PC-3 (cell line): Measurements from ENCODE around the gene CAPN13. TPM values are rescaled to one million over a fixed set of nuclear protein-coding genes. Genes with fewer than 3 reads are reported as not detected.

Experiments
- ATAC-seq: fragments of 200-7000 bp; cut with Tn5 transposase; 2 replicates; pipeline ENCODE4 v1.9.1; 2020; ENCODE audit warnings: mild to moderate bottlenecking, moderate library complexity
- BruUV-seq: library from RNA; stranded (reverse); fragments of 400-500 nt; replicated peaks from 2 replicates; lab custom pipeline; 2021; lab: Mats Ljungman, UMichigan
- CTCF ChIA-PET: fragments of 300-600 bp; sonication (Branson Sonifier 250); formaldehyde crosslinking; loops from one replicate; lab custom pipeline; 2022; ENCODE audit warnings: antibody characterized with exemption; lab: Charles Lee
- POLR2A ChIA-PET: fragments of 300-600 bp; sonication (Branson Sonifier 250); formaldehyde crosslinking; loops from one replicate; lab custom pipeline; 2022; ENCODE audit warnings: antibody characterized with exemption; ENCODE audit not compliant: unreplicated experiment; lab: Charles Lee
- DNase-seq: peaks from one replicate; pipeline ENCODE4 v3.0.0-alpha.2; 2015
- H2AFZ ChIP-seq: fragments of 300-600 bp; sonication (generic); 2 replicates; pipeline ENCODE4 v1.6.0; 2016; ENCODE audit warnings: antibody characterized with exemption, low read length
- H3F3A ChIP-seq: fragments of 300-600 bp; sonication (generic); one replicate; pipeline ENCODE4 v1.6.0; 2017; ENCODE audit warnings: antibody characterized with exemption, low read length, control low read depth, mild to moderate bottlenecking; ENCODE audit not compliant: unreplicated experiment
- H3K27ac ChIP-seq: fragments of 300-600 bp; sonication (generic); 2 replicates; pipeline ENCODE4 v1.5.1; 2016; ENCODE audit warnings: mild to moderate bottlenecking, low read length
- H3K27me3 ChIP-seq: fragments of 300-600 bp; sonication (generic); 2 replicates; pipeline ENCODE4 v1.6.1; 2016; ENCODE audit warnings: low read length, mixed read lengths
- H3K36me3 ChIP-seq: fragments of 300-600 bp; sonication (generic); 2 replicates; pipeline ENCODE4 v1.6.1; 2016; ENCODE audit warnings: low read depth, mixed run types, low read length, mixed read lengths
- H3K4me1 ChIP-seq: fragments of 300-600 bp; sonication (generic); 2 replicates; pipeline ENCODE4 v1.5.1; 2016; ENCODE audit warnings: low read length; ENCODE audit not compliant: insufficient read depth
- H3K4me2 ChIP-seq: fragments of 300-600 bp; sonication (generic); 2 replicates; pipeline ENCODE4 v1.6.0; 2016; ENCODE audit warnings: low read length
- H3K4me3 ChIP-seq: fragments of 300-600 bp; sonication (generic); 2 replicates; pipeline ENCODE4 v1.5.1; 2016; ENCODE audit warnings: mild to moderate bottlenecking, low read length, mixed read lengths
- H3K79me2 ChIP-seq: fragments of 300-600 bp; sonication (generic); 2 replicates; pipeline ENCODE4 v1.6.1; 2017; ENCODE audit warnings: low read length, mixed read lengths
- H3K9ac ChIP-seq: fragments of 300-600 bp; sonication (generic); 2 replicates; pipeline ENCODE4 v1.6.0; 2016; ENCODE audit warnings: mild to moderate bottlenecking, low read length
- H3K9me2 ChIP-seq: fragments of 300-600 bp; sonication (generic); replicated peaks from 2 replicates; pipeline ENCODE4 v1.6.1; 2016; ENCODE audit warnings: mixed run types, low read length, mixed read lengths
- H3K9me3 ChIP-seq: fragments of 300-600 bp; sonication (generic); 2 replicates; pipeline ENCODE4 v1.6.1; 2016; ENCODE audit warnings: low read length, mixed read lengths
- H4K20me1 ChIP-seq: fragments of 300-600 bp; sonication (generic); 2 replicates; pipeline ENCODE4 v1.6.1; 2016; ENCODE audit warnings: low read length, mixed read lengths
- EZH2 ChIP-seq: fragments of 300-600 bp; sonication (generic); IDR thresholded peaks from one replicate; pipeline ENCODE4 v1.6.1; 2017; ENCODE audit warnings: antibody characterized with exemption, mild to moderate bottlenecking, low read length; ENCODE audit not compliant: unreplicated experiment
- EZH2phosphoT487 ChIP-seq: fragments of 300-600 bp; sonication (generic); IDR thresholded peaks from 2 replicates; pipeline ENCODE4 v1.6.1; 2018; ENCODE audit warnings: mild to moderate bottlenecking, antibody characterized with exemption, low read length, borderline replicate concordance
- intact Hi-C: fragments of 100-400 bp; cut with micrococcal nuclease; formaldehyde crosslinking; loops from 2 replicates; pipeline ENCODE4 v1.9.0; 2023
- total RNA-seq: library from RNA; depleted of rRNA; stranded (reverse); fragments of >200 nt; gene quantifications from 2 replicates; pipeline ENCODE4 v1.2.3, GENCODE V29; 2014
- TF ChIP-seq, protein P1 (sequence below): fragments of 300-600 bp; sonication (generic); conservative IDR thresholded peaks from 2 replicates; pipeline ENCODE4 v1.5.1; 2017; ENCODE audit warnings: antibody characterized with exemption, low read depth, mild to moderate bottlenecking, low read length

The CAPN13 gene
- total RNA-seq, 1 experiment from 2014 or later = 0.44 TPM

DNA sequence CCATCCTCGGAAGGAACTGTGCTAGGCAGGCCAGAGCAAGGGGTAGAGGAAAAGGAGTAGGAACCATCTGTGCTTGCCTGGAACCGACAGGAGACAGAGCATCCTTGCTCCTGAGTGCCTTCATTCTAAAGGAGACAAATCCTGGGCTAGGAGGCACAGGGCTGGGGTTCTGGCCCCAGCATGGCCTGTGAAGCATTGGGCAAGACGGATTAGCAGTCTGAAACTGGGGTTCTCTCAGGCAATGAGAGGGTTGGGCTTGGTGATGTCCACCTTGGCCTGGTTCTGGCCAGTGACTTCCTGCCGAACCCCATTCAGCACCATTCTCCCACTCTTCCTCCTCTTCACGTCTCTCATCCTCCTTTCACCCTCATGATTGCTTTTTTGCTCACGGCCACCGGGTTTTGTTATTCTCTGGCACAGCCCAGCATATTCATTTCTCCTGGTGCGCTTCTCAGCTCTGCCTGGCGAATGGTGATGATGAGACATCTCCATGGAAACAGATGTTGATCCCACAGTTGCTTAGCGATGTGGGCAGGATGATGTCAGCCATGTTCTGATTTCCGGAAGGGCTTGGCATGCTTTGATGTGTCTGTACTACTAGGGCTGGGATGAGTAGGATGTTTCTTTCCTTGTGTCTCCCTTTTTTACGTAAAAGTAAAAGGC is 127.7 kb downstream of the CAPN13 start:
- intact Hi-C loops = no loop called here
- H3K4me3 ChIP-seq = no peak overlapping the region
- H3K79me2 ChIP-seq = no peaks in the 10 kb centered on the region
- ChIA-PET POLR2A (no interaction called here), CTCF (no interaction called here)
- no peaks in the 10 kb centered on the region for H3K27me3 ChIP-seq
- TF ChIP-seq EZH2 = no peak
- no peak overlapping the region for H3K9ac ChIP-seq
- no peak overlapping the region for H3K4me2 ChIP-seq
- ATAC-seq = no peak
- no peaks in the 10 kb centered on the region for H3K9me2 ChIP-seq
- H3K36me3 ChIP-seq = no peaks in the 10 kb centered on the region
- H3K4me1 ChIP-seq = no peaks in the 10 kb centered on the region
- DNase-seq = no peak
- no peaks in the 10 kb centered on the region for H3K9me3 ChIP-seq
- H3F3A ChIP-seq = no peaks in the 10 kb centered on the region
- H2AFZ ChIP-seq = no peak overlapping the region
- no peaks in the 10 kb centered on the region for H4K20me1 ChIP-seq
- no peak overlapping the region for H3K27ac ChIP-seq
- no TSS peak for BruUV-seq

DNA sequence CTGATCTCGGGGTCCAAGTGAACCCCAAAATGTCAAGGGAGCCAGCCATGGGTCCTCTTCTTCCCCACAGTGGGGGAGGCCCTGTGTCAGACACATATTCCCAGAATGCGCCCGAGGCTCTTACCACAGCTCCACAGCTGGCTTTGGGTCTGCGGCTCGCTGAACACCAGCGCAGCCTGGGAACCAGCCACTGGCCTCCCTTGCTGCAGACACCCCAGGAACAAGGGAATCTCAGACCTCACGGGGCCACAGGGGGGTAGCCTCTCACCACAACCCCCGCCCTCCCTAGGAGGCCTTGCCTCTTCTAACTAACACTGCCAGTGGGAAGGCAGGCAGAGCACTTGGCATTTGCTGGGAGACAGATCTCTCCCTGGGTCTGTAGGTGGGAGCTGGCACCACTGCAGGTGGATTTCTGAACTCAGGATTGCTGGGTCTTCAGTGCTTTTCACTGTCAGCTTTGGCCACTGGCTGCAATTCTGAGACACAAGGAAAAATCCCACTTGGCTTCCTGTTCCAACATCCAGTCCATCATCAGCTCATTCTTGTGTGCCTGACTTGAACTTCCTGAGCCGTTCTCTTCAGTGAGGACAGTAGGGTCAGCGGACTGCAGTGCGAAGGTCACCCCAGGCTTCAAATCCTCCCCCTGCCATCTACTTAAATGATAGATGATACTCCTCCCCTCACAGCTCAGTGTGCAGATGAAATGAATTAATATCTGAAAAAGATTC is 128.7 kb downstream of the CAPN13 start:
- Histone ChIP-seq H2AFZ (no peak overlapping the region), H3K27ac (no peak overlapping the region), H3K27me3 (no peaks in the 10 kb centered on the region), H3K9me2 (no peaks in the 10 kb centered on the region), H3K9ac (no peak overlapping the region), H4K20me1 (no peaks in the 10 kb centered on the region), H3K79me2 (no peaks in the 10 kb centered on the region), H3K36me3 (no peaks in the 10 kb centered on the region), H3K4me3 (no peak overlapping the region), H3K4me1 (no peaks in the 10 kb centered on the region), H3K4me2 (no peak overlapping the region), H3F3A (no peaks in the 10 kb centered on the region), H3K9me3 (no peaks in the 10 kb centered on the region)
- ChIA-PET POLR2A (no interaction called here), CTCF (no interaction called here)
- intact Hi-C loops = no loop called here
- ATAC-seq (no peak), DNase-seq (no peak)
- TF ChIP-seq EZH2 = no peak
- no peak for TF ChIP-seq EZH2phosphoT487
- TF ChIP-seq, protein P1, sequence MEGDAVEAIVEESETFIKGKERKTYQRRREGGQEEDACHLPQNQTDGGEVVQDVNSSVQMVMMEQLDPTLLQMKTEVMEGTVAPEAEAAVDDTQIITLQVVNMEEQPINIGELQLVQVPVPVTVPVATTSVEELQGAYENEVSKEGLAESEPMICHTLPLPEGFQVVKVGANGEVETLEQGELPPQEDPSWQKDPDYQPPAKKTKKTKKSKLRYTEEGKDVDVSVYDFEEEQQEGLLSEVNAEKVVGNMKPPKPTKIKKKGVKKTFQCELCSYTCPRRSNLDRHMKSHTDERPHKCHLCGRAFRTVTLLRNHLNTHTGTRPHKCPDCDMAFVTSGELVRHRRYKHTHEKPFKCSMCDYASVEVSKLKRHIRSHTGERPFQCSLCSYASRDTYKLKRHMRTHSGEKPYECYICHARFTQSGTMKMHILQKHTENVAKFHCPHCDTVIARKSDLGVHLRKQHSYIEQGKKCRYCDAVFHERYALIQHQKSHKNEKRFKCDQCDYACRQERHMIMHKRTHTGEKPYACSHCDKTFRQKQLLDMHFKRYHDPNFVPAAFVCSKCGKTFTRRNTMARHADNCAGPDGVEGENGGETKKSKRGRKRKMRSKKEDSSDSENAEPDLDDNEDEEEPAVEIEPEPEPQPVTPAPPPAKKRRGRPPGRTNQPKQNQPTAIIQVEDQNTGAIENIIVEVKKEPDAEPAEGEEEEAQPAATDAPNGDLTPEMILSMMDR = no peak
- BruUV-seq = no TSS peak

DNA sequence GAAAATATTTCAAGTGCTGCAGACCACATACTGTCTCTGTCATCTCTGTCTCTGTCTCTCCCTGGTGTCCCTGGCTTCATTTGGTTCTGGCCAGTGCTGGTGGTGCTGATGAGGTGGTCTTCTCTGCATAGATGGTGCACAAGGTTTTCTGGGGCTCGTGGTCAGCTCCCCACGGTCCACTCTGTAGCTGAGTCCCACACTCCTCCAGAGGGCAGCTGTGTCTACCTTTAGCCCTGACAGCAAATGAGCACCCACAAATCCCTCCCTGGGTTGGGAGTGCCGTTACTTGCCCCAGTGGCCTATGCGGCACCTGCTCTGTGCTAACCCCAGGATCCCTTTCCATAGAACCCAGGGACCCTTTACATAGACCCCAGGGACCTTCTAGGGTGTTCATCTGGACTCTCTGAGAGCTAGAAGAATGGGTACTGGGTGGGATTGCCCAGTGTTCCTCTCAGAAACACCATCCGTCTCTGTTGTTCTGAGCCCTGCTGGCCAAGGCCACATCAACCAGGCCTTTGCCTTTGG is 129.3 kb downstream of the CAPN13 start:
- no peak overlapping the region for H3K27ac ChIP-seq
- DNase-seq (no peak), ATAC-seq (no peak)
- no peaks in the 10 kb centered on the region for H3K36me3 ChIP-seq
- TF ChIP-seq EZH2 = no peak
- no peak for TF ChIP-seq EZH2phosphoT487
- TF ChIP-seq, protein P1 = no peak
- no peaks in the 10 kb centered on the region for H3K9me3 ChIP-seq
- ChIA-PET POLR2A (no interaction called here), CTCF (no interaction called here)
- H3K4me2 ChIP-seq = no peak overlapping the region
- BruUV-seq = no TSS peak
- H3K4me3 ChIP-seq = no peak overlapping the region
- no peaks in the 10 kb centered on the region for H3K4me1 ChIP-seq
- H4K20me1 ChIP-seq = no peaks in the 10 kb centered on the region
- no peaks in the 10 kb centered on the region for H3F3A ChIP-seq
- H2AFZ ChIP-seq = no peak overlapping the region
- H3K79me2 ChIP-seq = no peaks in the 10 kb centered on the region
- H3K27me3 ChIP-seq = no peaks in the 10 kb centered on the region
- H3K9ac ChIP-seq = no peak overlapping the region
- H3K9me2 ChIP-seq = no peaks in the 10 kb centered on the region
- intact Hi-C loops = no loop called here
